ENCODE results near the gene MRRF.

DNA sequence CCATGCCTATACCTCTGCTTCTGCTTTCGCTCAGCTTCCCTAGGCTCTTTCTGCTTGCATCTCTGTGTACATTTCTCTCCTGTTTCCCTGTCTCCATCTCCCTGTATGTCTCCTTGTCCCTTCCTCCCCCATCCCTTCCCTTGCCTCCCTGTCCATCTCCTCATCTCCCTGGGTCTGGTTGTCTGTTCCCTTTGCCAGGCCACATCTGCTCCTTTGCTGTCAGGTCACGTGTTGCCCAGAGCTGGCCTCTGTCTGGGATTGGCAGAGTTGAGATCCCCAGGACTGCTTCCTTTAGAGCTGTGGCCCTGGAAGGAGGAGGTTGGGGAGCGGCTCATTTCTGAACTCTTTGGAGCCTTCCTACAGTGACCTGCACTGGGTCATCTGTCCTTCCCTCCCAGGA is 74.3 kb downstream of the MRRF start:
- no peak for TF ChIP-seq POLR2A (IDR thresholded peaks at IDR 0.05)
- TF ChIP-seq, protein P1, sequence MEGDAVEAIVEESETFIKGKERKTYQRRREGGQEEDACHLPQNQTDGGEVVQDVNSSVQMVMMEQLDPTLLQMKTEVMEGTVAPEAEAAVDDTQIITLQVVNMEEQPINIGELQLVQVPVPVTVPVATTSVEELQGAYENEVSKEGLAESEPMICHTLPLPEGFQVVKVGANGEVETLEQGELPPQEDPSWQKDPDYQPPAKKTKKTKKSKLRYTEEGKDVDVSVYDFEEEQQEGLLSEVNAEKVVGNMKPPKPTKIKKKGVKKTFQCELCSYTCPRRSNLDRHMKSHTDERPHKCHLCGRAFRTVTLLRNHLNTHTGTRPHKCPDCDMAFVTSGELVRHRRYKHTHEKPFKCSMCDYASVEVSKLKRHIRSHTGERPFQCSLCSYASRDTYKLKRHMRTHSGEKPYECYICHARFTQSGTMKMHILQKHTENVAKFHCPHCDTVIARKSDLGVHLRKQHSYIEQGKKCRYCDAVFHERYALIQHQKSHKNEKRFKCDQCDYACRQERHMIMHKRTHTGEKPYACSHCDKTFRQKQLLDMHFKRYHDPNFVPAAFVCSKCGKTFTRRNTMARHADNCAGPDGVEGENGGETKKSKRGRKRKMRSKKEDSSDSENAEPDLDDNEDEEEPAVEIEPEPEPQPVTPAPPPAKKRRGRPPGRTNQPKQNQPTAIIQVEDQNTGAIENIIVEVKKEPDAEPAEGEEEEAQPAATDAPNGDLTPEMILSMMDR (IDR thresholded peaks at IDR 0.05) = no peak
- TF ChIP-seq POLR2AphosphoS5 (IDR thresholded peaks at IDR 0.05; ENCODE audit: insufficient read depth in 1 of 2, low read depth in 1 of 2) = no peak

All from vagina (tissue), 2 donors.